Activated T-helper 2 cell treated with anti-CD3 and anti-CD28 coated beads, Interferon-gamma antibody, Interleukin-2, Interleukin-4, amounts not matched to agents 10 μg/mL and 5 μg/mL and 100 μg/mL, durations not matched to agents 14 hours and 24 hours and 36 hours (primary cell): ENCODE measurements around the gene PLAAT2. TPM values are rescaled to one million over a fixed set of nuclear protein-coding genes. Genes with fewer than 3 reads are reported as not detected.
A peak's percentile ranks its signal among the peaks of the same experiment; 100 is the strongest.

Experiments
- DNase-seq: peaks from one replicate; pipeline ENCODE4 v3.0.0; 2021; ENCODE audit warnings: low spot score
- H3K27ac Mint-ChIP-seq: one replicate; pipeline ENCODE4 v1.8.0; 2021; ENCODE audit warnings: mixed read lengths
- H3K27me3 Mint-ChIP-seq: one replicate; pipeline ENCODE4 v1.8.0; 2021; ENCODE audit warnings: low read depth, mixed read lengths
- H3K36me3 Mint-ChIP-seq: one replicate; pipeline ENCODE4 v1.8.0; 2021; ENCODE audit warnings: low read depth, mixed read lengths
- H3K4me1 Mint-ChIP-seq: one replicate; pipeline ENCODE4 v1.8.0; 2021; ENCODE audit warnings: low read depth, mixed read lengths
- H3K4me3 Mint-ChIP-seq: one replicate; pipeline ENCODE4 v1.8.0; 2021; ENCODE audit warnings: low read depth, mild to moderate bottlenecking, moderate library complexity, mixed read lengths
- H3K9me3 Mint-ChIP-seq: one replicate; pipeline ENCODE4 v1.8.0; 2021; ENCODE audit warnings: mixed read lengths
- intact Hi-C: fragments of 100-400 bp; cut with micrococcal nuclease; formaldehyde crosslinking; loops from one replicate; pipeline ENCODE4 v1.15.1; 2023
- total RNA-seq: library from RNA; stranded (reverse); gene quantifications from 2 replicates; pipeline ENCODE4 v1.2.3, GENCODE V29; 2022

PLAAT2 gene
- total RNA-seq, 1 donor from 2014 or later = not detected

GRCh38 chr11:63569570-63569969 lies 6.4 kb upstream of the PLAAT2 start:
- H3K27ac Mint-ChIP-seq = no peak overlapping the region
- H3K27me3 Mint-ChIP-seq = peaks cover 21% of the 10 kb centered on the region
- intact Hi-C loops = loop anchor here (5.0 kb wide), 1 partner anchor 43 kb away; the partner anchor contains the start of gene PLAAT3
- DNase-seq = no peak
- H3K36me3 Mint-ChIP-seq = peaks cover 4% of the 10 kb centered on the region
- H3K4me1 Mint-ChIP-seq = peaks cover 38% of the 10 kb centered on the region
- H3K9me3 Mint-ChIP-seq = no peaks in the 10 kb centered on the region
- H3K4me3 Mint-ChIP-seq = no peak overlapping the region

DNA sequence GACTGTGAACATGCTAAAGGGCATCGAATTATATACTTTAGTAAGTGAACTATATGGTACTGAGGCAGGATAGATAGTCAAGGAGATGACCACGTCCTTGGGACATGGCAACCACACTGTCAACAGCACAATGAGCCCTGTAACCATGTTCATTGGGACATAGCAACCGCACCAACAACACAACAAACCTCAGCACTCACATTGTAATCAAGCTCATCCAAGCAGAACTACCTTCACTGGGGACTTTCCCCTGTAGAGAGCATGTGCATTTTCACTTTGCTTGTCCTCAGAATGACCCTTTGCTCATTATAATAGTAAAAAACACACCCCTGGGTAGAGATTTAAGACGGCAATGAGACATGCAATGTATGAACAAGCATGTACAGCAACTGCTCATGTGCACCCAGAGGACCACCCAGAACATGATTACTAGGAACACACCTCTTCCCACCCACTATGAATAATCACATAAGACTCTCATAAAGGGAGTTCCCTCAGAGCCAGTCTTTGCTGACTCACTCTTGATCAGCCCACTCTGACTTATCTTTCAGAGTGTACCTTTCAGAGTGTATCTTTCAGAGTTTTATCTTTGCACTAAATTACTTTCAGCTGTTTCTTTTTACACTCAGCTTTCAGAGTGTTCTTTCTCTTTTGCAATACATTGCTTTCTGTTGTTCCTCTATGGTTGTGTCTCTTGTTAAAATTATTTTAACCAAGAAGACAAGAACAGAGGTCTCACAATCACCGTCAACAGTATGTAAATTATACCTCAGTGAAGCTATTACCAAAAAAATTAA lies 4.1 kb upstream of the PLAAT2 start:
- H3K27ac Mint-ChIP-seq = peak overlapping the region; percentile 94
- no peaks in the 10 kb centered on the region for H3K9me3 Mint-ChIP-seq
- H3K4me1 Mint-ChIP-seq = peaks cover 44% of the 10 kb centered on the region
- no peak overlapping the region for H3K4me3 Mint-ChIP-seq
- H3K36me3 Mint-ChIP-seq = no peaks in the 10 kb centered on the region
- intact Hi-C loops = loop anchor here (1.0 to 5.0 kb wide), 7 partner anchors 14 to 124 kb away; partner anchors contain the start of genes PLAAT3 and PLAAT5
- H3K27me3 Mint-ChIP-seq = peaks cover 21% of the 10 kb centered on the region
- DNase-seq = peak; percentile 70

- DNase-seq = no peak
- intact Hi-C loops = loop anchor here (1.0 to 5.0 kb wide), 3 partner anchors 29 to 120 kb away; partner anchors contain the start of genes PLAAT3 and PLAAT4
- no peaks in the 10 kb centered on the region for H3K9me3 Mint-ChIP-seq
- no peak overlapping the region for H3K4me3 Mint-ChIP-seq
- no peaks in the 10 kb centered on the region for H3K36me3 Mint-ChIP-seq
- no peak overlapping the region for H3K27ac Mint-ChIP-seq
- H3K27me3 Mint-ChIP-seq = peaks cover 2% of the 10 kb centered on the region
- peaks cover 57% of the 10 kb centered on the region for H3K4me1 Mint-ChIP-seq
These were observed 1.7 kb upstream of the PLAAT2 start for GRCh38 chr11:63564784-63565350.

DNA sequence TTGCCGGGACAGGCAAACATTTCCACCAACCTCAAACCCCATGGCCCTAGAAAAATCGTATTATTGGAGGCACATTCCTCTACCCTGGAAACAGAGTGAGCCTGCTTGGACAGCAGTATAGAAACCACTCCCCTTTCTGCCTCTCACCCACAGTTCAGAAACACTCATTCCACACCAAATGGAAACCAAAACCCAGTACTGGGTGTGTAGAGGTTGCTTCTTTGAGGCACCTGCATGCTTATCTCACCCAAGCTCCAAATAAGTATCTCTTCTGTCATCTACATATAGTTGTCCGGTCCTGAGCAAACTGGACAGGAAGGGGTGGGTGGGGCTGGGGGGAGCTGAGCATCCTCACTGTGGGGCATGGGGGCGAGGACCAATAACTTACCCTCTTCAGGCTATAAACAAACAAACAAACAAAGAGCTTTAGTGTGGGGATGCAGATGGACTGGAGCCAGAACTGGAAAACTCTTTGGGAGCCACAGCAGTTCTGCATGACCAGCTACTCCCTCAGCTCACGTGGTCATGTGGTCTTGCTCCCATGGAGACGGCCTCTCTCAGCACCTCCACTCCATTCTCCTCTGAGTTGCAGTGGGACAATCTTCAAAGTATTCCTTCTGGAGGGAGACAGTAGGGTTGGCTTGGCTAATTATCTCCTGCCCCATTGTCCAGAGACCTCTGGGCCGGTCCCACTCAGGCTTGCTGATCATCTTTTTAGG lies 1.0 kb upstream of the PLAAT2 start:
- peak; percentile 44 for DNase-seq
- Mint-ChIP-seq H3K9me3 (no peaks in the 10 kb centered on the region), H3K27ac (no peak overlapping the region), H3K36me3 (no peaks in the 10 kb centered on the region), H3K4me1 (peaks cover 58% of the 10 kb centered on the region), H3K27me3 (no peaks in the 10 kb centered on the region), H3K4me3 (no peak overlapping the region)
- intact Hi-C loops = loop anchor here (1.0 kb wide), 2 partner anchors 28 to 119 kb away; partner anchors contain the start of gene PLAAT4

- no peaks in the 10 kb centered on the region for H3K9me3 Mint-ChIP-seq
- no peaks in the 10 kb centered on the region for H3K36me3 Mint-ChIP-seq
- no peaks in the 10 kb centered on the region for H3K27me3 Mint-ChIP-seq
- H3K4me1 Mint-ChIP-seq = peaks cover 46% of the 10 kb centered on the region
- intact Hi-C loops = no loop called here
- no peak for DNase-seq
- no peak overlapping the region for H3K27ac Mint-ChIP-seq
- H3K4me3 Mint-ChIP-seq = no peak overlapping the region
These were observed 2.5 kb downstream of the PLAAT2 start for GRCh38 chr11:63560506-63561180.

DNA sequence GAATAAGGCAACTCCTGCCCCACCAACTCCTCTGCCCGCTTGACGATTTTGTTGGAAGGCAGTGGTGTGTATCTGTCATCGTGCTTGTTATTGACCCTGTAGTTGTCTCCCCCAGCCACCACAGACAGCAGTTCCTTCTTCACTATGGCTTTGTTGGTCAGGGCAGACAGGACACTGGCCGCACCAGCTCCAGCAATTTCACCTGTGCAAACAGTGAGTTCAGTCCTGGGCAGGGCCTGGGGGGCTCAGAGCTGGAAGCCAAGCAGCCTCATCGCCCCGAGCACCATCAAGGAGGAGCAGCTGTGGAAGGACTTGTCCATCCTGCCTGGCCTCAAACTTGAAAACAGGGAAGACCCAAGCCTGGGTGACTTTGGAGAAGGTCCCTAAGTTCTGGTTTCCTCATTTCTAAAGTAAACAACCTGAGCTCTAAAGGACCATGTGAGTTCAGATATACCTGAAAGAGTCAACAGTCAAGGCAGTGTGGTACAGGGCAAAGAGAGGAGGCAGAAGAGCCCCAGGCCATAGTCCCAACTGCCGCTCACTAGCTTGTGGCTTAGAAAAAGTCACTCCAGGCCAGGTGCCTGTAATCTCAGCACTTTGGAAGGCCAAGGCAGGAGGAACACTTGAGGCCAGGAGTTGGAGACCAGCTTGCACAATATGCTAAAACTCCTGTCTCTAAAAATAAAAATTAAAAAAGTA lies 4.6 kb downstream of the PLAAT2 start:
- Mint-ChIP-seq H3K27me3 (no peaks in the 10 kb centered on the region), H3K36me3 (no peaks in the 10 kb centered on the region), H3K4me3 (no peak overlapping the region), H3K9me3 (no peaks in the 10 kb centered on the region), H3K27ac (no peak overlapping the region), H3K4me1 (peaks cover 44% of the 10 kb centered on the region)
- intact Hi-C loops = no loop called here
- no peak for DNase-seq

GRCh38 chr11:63557570-63557969 lies 5.6 kb downstream of the PLAAT2 start:
- Mint-ChIP-seq H3K36me3 (no peaks in the 10 kb centered on the region), H3K27ac (no peak overlapping the region), H3K9me3 (no peaks in the 10 kb centered on the region), H3K4me3 (no peak overlapping the region), H3K4me1 (peaks cover 47% of the 10 kb centered on the region), H3K27me3 (no peaks in the 10 kb centered on the region)
- intact Hi-C loops = no loop called here
- DNase-seq = no peak

- H3K36me3 Mint-ChIP-seq = no peaks in the 10 kb centered on the region
- no peak for DNase-seq
- H3K27ac Mint-ChIP-seq = no peak overlapping the region
- H3K27me3 Mint-ChIP-seq = no peaks in the 10 kb centered on the region
- H3K4me3 Mint-ChIP-seq = no peak overlapping the region
- intact Hi-C loops = no loop called here
- no peaks in the 10 kb centered on the region for H3K9me3 Mint-ChIP-seq
- H3K4me1 Mint-ChIP-seq = peaks cover 51% of the 10 kb centered on the region
These were observed 6.7 kb downstream of the PLAAT2 start for GRCh38 chr11:63556404-63557013.

DNA sequence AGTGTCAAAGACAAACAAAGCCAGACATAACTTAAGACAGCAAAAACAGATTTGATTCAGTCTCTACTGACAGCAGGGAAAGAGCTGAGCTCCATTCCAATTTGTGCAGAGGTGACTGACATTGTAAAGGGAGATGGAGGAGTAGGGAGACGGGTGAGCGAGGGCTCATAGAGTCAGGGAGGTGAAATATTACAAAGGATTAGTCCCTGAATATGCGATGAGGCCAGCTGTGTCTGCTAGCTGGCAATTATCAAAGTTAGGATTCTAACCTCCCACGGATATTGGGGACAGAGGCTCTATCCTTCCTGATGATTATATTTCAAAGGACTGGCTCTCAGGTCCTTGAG lies 8.3 kb downstream of the PLAAT2 start:
- no peak overlapping the region for H3K4me3 Mint-ChIP-seq
- H3K9me3 Mint-ChIP-seq = no peaks in the 10 kb centered on the region
- no peak for DNase-seq
- H3K27ac Mint-ChIP-seq = no peak overlapping the region
- H3K27me3 Mint-ChIP-seq = no peaks in the 10 kb centered on the region
- intact Hi-C loops = no loop called here
- no peaks in the 10 kb centered on the region for H3K36me3 Mint-ChIP-seq
- peaks cover 44% of the 10 kb centered on the region for H3K4me1 Mint-ChIP-seq

- intact Hi-C loops = loop anchor here (1.0 kb wide), 2 partner anchors 14 to 22 kb away; no protein-coding TSS in a partner anchor
- peak overlapping the region; percentile 89 for H3K27ac Mint-ChIP-seq
- H3K9me3 Mint-ChIP-seq = no peaks in the 10 kb centered on the region
- H3K4me3 Mint-ChIP-seq = peak overlapping the region; percentile 63
- H3K36me3 Mint-ChIP-seq = peaks cover 3% of the 10 kb centered on the region
- DNase-seq = peak; percentile 39
- no peaks in the 10 kb centered on the region for H3K27me3 Mint-ChIP-seq
- H3K4me1 Mint-ChIP-seq = peaks cover 44% of the 10 kb centered on the region
These were observed 9.4 kb downstream of the PLAAT2 start for GRCh38 chr11:63553759-63554158.

DNA sequence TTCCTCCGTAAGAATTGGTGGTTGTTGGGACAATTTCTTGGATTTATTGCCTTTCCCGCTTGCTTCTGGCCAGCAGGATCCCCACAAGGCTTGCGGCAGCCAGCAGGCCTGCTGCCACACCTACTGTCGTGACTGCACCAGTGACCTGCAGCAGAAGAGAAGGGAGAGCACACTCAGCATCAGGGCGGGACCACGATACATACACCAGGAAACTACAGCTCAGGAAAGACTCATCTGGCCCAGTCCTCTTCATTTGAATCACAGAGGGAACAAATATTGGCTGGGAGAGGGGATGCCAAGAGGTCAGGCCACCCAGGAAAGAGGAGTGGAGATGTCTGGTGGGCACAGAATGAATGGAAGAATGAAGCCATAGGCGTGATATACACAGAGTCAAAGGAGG lies 10.3 kb downstream of the PLAAT2 start:
- Mint-ChIP-seq H3K27me3 (no peaks in the 10 kb centered on the region), H3K4me3 (peak overlapping the region; percentile 1), H3K4me1 (peaks cover 44% of the 10 kb centered on the region), H3K36me3 (peaks cover 3% of the 10 kb centered on the region), H3K9me3 (no peaks in the 10 kb centered on the region), H3K27ac (no peak overlapping the region)
- intact Hi-C loops = loop anchor here (1.0 kb wide), 2 partner anchors 14 to 22 kb away; no protein-coding TSS in a partner anchor
- no peak for DNase-seq

- Mint-ChIP-seq H3K36me3 (peaks cover 10% of the 10 kb centered on the region), H3K27ac (no peak overlapping the region), H3K27me3 (no peaks in the 10 kb centered on the region), H3K9me3 (no peaks in the 10 kb centered on the region), H3K4me3 (no peak overlapping the region), H3K4me1 (peaks cover 41% of the 10 kb centered on the region)
- DNase-seq = no peak
- intact Hi-C loops = no loop called here
These were observed 11.3 kb downstream of the PLAAT2 start for GRCh38 chr11:63551889-63552266.
